H9 (cell line): ENCODE measurements around the gene KLK2. TPM values are rescaled to one million over a fixed set of nuclear protein-coding genes. Genes with fewer than 3 reads are reported as not detected.

Source experiments
- DNase-seq: peaks from one replicate; pipeline ENCODE4 v3.0.0-alpha.2; 2017
- H2AFZ ChIP-seq: one replicate; pipeline ENCODE4 v1.6.1; 2013; ENCODE audit warnings: mild to moderate bottlenecking, low read length, control low read depth, moderate library complexity
- H2AK5ac ChIP-seq: 2 replicates; pipeline ENCODE4 v1.6.1; 2013; ENCODE audit warnings: low read length, control low read depth, mixed read lengths; ENCODE audit not compliant: insufficient read length
- H2BK120ac ChIP-seq: one replicate; pipeline ENCODE4 v1.6.1; 2013; ENCODE audit warnings: low read depth, mild to moderate bottlenecking, low read length, control low read depth, inconsistent platforms; ENCODE audit not compliant: poor library complexity, severe bottlenecking
- H2BK12ac ChIP-seq: 2 replicates; pipeline ENCODE4 v1.6.1; 2013; ENCODE audit warnings: low read length, control low read depth, mixed read lengths, low read depth; ENCODE audit not compliant: insufficient read length
- H2BK15ac ChIP-seq: 2 replicates; pipeline ENCODE4 v1.6.1; 2013; ENCODE audit warnings: low read depth, low read length, control low read depth
- H2BK20ac ChIP-seq: one replicate; pipeline ENCODE4 v1.6.1; 2013; ENCODE audit warnings: low read depth, mild to moderate bottlenecking, low read length, control low read depth, inconsistent platforms; ENCODE audit not compliant: poor library complexity, severe bottlenecking
- H2BK5ac ChIP-seq: 2 replicates; pipeline ENCODE4 v1.6.1; 2013; ENCODE audit warnings: low read length, control low read depth, mixed read lengths; ENCODE audit not compliant: insufficient read length
- H3K14ac ChIP-seq: 2 replicates; pipeline ENCODE4 v1.6.1; 2013; ENCODE audit warnings: low read length, control low read depth; ENCODE audit not compliant: insufficient read depth
- H3K18ac ChIP-seq: 2 replicates; pipeline ENCODE4 v1.6.1; 2013; ENCODE audit warnings: low read depth, mild to moderate bottlenecking, mixed read lengths, low read length, control low read depth; ENCODE audit not compliant: insufficient read length
- H3K23ac ChIP-seq: 2 replicates; pipeline ENCODE4 v1.6.1; 2013; ENCODE audit warnings: low read length, control low read depth, mixed read lengths, low read depth; ENCODE audit not compliant: insufficient read length
- H3K23me2 ChIP-seq: 2 replicates; pipeline ENCODE4 v1.6.1; 2013; ENCODE audit warnings: low read depth, mild to moderate bottlenecking, mixed read lengths, low read length, control low read depth; ENCODE audit not compliant: insufficient read length, poor library complexity, severe bottlenecking
- H3K27ac ChIP-seq: 2 replicates; pipeline ENCODE4 v1.5.1; 2013; ENCODE audit warnings: low read length, control low read depth, mixed read lengths, low read depth; ENCODE audit not compliant: insufficient read length
- H3K27me3 ChIP-seq: 2 replicates; pipeline ENCODE4 v1.6.1; 2013; ENCODE audit warnings: low read length, control low read depth, inconsistent platforms; ENCODE audit not compliant: insufficient read depth
- H3K4ac ChIP-seq: 2 replicates; pipeline ENCODE4 v1.6.1; 2013; ENCODE audit warnings: low read depth, mild to moderate bottlenecking, control low read depth, inconsistent platforms, low read length, moderate library complexity
- H3K4me1 ChIP-seq: 2 replicates; pipeline ENCODE4 v1.6.1; 2013; ENCODE audit warnings: low read length, control low read depth, inconsistent platforms; ENCODE audit not compliant: insufficient read depth
- H3K4me2 ChIP-seq: 2 replicates; pipeline ENCODE4 v1.6.1; 2013; ENCODE audit warnings: low read length, control low read depth, mixed read lengths; ENCODE audit not compliant: insufficient read length, insufficient read depth
- H3K56ac ChIP-seq: 2 replicates; pipeline ENCODE4 v1.6.1; 2013; ENCODE audit warnings: low read depth, mild to moderate bottlenecking, mixed read lengths, low read length, control low read depth; ENCODE audit not compliant: insufficient read length
- H3K79me1 ChIP-seq: 2 replicates; pipeline ENCODE4 v1.6.1; 2013; ENCODE audit warnings: low read depth, mild to moderate bottlenecking, moderate library complexity, low read length, control low read depth, inconsistent platforms; ENCODE audit not compliant: insufficient read depth, poor library complexity, severe bottlenecking
- H3K79me2 ChIP-seq: 2 replicates; pipeline ENCODE4 v1.6.1; 2013; ENCODE audit warnings: low read length, control low read depth, inconsistent platforms; ENCODE audit not compliant: insufficient read depth
- H3K9ac ChIP-seq: 2 replicates; pipeline ENCODE4 v1.6.1; 2013; ENCODE audit warnings: low read length, control low read depth, mixed read lengths; ENCODE audit not compliant: insufficient read length; ENCODE audit errors: extremely low read depth
- H3K9me3 ChIP-seq: one replicate; pipeline ENCODE4 v1.6.1; 2013; ENCODE audit warnings: low read depth, low read length, inconsistent platforms; ENCODE audit not compliant: control insufficient read depth
- H3T11ph ChIP-seq: one replicate; pipeline ENCODE4 v1.6.1; 2013; ENCODE audit warnings: mild to moderate bottlenecking, low read length, control low read depth, inconsistent platforms
- H4K20me1 ChIP-seq: one replicate; pipeline ENCODE4 v1.6.1; 2013; ENCODE audit not compliant: control insufficient read depth, insufficient read length, insufficient read depth
- H4K5ac ChIP-seq: 2 replicates; pipeline ENCODE4 v1.6.1; 2013; ENCODE audit warnings: low read depth, mild to moderate bottlenecking, mixed read lengths, low read length, control low read depth; ENCODE audit not compliant: insufficient read length
- H4K8ac ChIP-seq: replicated peaks from 2 replicates; pipeline ENCODE4 v1.6.1; 2013; ENCODE audit warnings: low read length, control low read depth, mixed read lengths, low read depth; ENCODE audit not compliant: insufficient read length
- H4K91ac ChIP-seq: 2 replicates; pipeline ENCODE4 v1.6.1; 2013; ENCODE audit warnings: low read depth, mild to moderate bottlenecking, moderate library complexity, mixed read lengths, low read length, control low read depth; ENCODE audit not compliant: insufficient read length
- H3K27ac Mint-ChIP-seq, 3 experiments: 2 replicates in 2 of 3; 3 replicates in 1 of 3; pipeline ENCODE4 v1.8.0; 2020 to 2021; ENCODE audit warnings: mixed read lengths in 3 of 3, mild to moderate bottlenecking in 1 of 3, moderate library complexity in 1 of 3
- H3K27me3 Mint-ChIP-seq: 2 replicates; pipeline ENCODE4 v1.8.0; 2021; ENCODE audit warnings: low read depth, mild to moderate bottlenecking, moderate library complexity, mixed read lengths
- H3K36me3 Mint-ChIP-seq, 3 experiments: 2 replicates in 2 of 3; 3 replicates in 1 of 3; pipeline ENCODE4 v1.8.0; 2020 to 2021; ENCODE audit warnings: low read depth in 3 of 3, mixed read lengths in 3 of 3; ENCODE audit not compliant: insufficient read depth in 1 of 3
- H3K4me1 Mint-ChIP-seq, 2 experiments: 2 replicates each; pipeline ENCODE4 v1.8.0; 2020; ENCODE audit warnings: mixed read lengths in 2 of 2
- H3K4me3 Mint-ChIP-seq, 2 experiments: 2 replicates in 1 of 2; 3 replicates in 1 of 2; pipeline ENCODE4 v1.8.0; 2020 to 2021; ENCODE audit warnings: mild to moderate bottlenecking in 2 of 2, mixed read lengths in 2 of 2, moderate library complexity in 1 of 2
- H3K9me3 Mint-ChIP-seq, 2 experiments: 2 replicates in 1 of 2; 3 replicates in 1 of 2; pipeline ENCODE4 v1.8.0; 2020; ENCODE audit warnings: mild to moderate bottlenecking in 2 of 2, mixed read lengths in 2 of 2, moderate library complexity in 1 of 2
- WGBS: extraction: QIAGEN DNeasy Blood & Tissue Kit; methylation state at CpG from one replicate; pipeline ENCODE4 v1.1.7; 2013; ENCODE audit warnings: missing lambda C conversion rate, low lambda C conversion rate, mixed read lengths; ENCODE audit not compliant: insufficient read length; ENCODE audit errors: extremely low coverage; 5-methylcytosine and 5-hydroxymethylcytosine counted together
- total RNA-seq: library from RNA; stranded (reverse); gene quantifications from 2 replicates; pipeline ENCODE4 v1.2.1, GENCODE V29; 2021
- TF ChIP-seq, protein P1 (sequence below): fragments of 200-600 bp; sonication (generic); conservative IDR thresholded peaks from 3 replicates; pipeline ENCODE4 v1.8.0; 2021; ENCODE audit warnings: antibody characterized with exemption, mild to moderate bottlenecking

Gene KLK2
- total RNA-seq, 1 experiment from 2014 or later = not detected

DNA sequence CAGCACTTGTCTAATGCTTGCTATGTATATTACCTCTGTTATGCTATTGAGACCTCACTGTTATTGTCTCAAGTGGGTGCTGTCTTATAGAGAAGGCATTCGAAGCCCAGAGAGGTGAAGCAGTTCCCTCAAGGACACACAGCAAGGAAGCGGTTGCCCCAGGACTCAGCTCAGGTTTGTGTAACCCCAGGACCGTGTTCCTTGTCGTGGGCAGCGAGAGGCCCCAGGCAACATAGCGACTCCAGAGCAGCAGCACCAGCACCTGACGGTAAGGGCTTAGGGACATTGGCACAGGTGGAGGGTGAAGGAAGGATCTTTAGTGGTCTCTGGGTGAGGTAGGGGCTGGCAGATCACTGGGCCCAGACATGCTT is 42.2 kb upstream of the KLK2 start:
- Histone ChIP-seq H4K5ac (no peak overlapping the region), H4K20me1 (no peaks in the 10 kb centered on the region), H3K9me3 (no peaks in the 10 kb centered on the region), H3K79me2 (no peaks in the 10 kb centered on the region), H3K23me2 (peaks cover 4% of the 10 kb centered on the region), H3K56ac (no peak overlapping the region), H3K27me3 (no peaks in the 10 kb centered on the region; the same call in 1 of the 2 replicates), H3K23ac (no peak overlapping the region), H3K18ac (no peak overlapping the region), H3K9ac (no peak overlapping the region), H3K14ac (no peak overlapping the region), H3K4ac (no peak overlapping the region), H4K8ac (no peak overlapping the region), H3K27ac (no peak overlapping the region), H2BK20ac (no peak overlapping the region), H3K4me1 (no peaks in the 10 kb centered on the region; the same call in 1 of the 2 replicates), H3K79me1 (no peaks in the 10 kb centered on the region), H2BK15ac (no peak overlapping the region), H2BK5ac (no peak overlapping the region), H2AK5ac (no peak overlapping the region), H2AFZ (no peak overlapping the region), H3T11ph (no peak overlapping the region), H2BK120ac (no peak overlapping the region), H4K91ac (no peak overlapping the region), H2BK12ac (no peak overlapping the region), H3K4me2 (no peak overlapping the region)
- H3K27me3 Mint-ChIP-seq = peaks cover 59% of the 10 kb centered on the region
- H3K36me3 Mint-ChIP-seq = no peaks in the 10 kb centered on the region
- no peak overlapping the region for H3K4me3 Mint-ChIP-seq
- no peak for DNase-seq
- no CpG with 5 or more reads among the region's 7 CpGs for WGBS
- TF ChIP-seq, protein P1, sequence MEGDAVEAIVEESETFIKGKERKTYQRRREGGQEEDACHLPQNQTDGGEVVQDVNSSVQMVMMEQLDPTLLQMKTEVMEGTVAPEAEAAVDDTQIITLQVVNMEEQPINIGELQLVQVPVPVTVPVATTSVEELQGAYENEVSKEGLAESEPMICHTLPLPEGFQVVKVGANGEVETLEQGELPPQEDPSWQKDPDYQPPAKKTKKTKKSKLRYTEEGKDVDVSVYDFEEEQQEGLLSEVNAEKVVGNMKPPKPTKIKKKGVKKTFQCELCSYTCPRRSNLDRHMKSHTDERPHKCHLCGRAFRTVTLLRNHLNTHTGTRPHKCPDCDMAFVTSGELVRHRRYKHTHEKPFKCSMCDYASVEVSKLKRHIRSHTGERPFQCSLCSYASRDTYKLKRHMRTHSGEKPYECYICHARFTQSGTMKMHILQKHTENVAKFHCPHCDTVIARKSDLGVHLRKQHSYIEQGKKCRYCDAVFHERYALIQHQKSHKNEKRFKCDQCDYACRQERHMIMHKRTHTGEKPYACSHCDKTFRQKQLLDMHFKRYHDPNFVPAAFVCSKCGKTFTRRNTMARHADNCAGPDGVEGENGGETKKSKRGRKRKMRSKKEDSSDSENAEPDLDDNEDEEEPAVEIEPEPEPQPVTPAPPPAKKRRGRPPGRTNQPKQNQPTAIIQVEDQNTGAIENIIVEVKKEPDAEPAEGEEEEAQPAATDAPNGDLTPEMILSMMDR = no peak
- peaks cover 0 to 3% of the 10 kb centered on the region in 2 experiments; a peak in 1 of 5 replicates for H3K9me3 Mint-ChIP-seq
- peaks cover 3 to 11% of the 10 kb centered on the region in 2 experiments; a peak in 2 of 4 replicates for H3K4me1 Mint-ChIP-seq
- H3K27ac Mint-ChIP-seq = no peak overlapping the region
